HG02943 (cell line): ENCODE measurements around the gene SGMS1.

Experiments
- ATAC-seq: cut with Tn5 transposase; IDR thresholded peaks from one replicate; pipeline ENCODE4 v1.9.1; 2021; ENCODE audit warnings: mild to moderate bottlenecking, low read depth, moderate library complexity; ENCODE audit not compliant: unreplicated experiment

Gene SGMS1

GRCh38 chr10:50636618-50637579 lies 13.1 kb upstream of the SGMS1 start:
- no peak for ATAC-seq

GRCh38 chr10:50635286-50635685 lies 11.5 kb upstream of the SGMS1 start:
- no peak for ATAC-seq

DNA sequence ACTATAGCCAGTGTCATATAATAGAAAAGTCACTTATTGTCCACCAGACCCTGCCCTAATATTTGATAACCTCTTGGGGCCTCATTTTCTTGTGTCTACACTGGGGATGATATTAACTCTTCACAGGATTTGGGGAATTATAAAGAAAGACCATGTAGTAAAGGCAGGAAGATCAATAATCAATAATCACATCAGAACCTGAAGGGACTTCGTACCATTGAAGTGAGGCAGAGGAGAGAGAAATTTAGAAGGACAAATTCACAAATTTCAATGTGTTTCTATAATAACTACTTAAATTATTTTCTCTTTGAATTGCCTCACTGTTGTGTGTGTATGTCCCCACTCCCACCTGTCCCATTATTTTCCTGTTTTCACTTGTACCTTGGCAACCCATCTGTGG lies 10.7 kb upstream of the SGMS1 start:
- ATAC-seq, result no peak

- ATAC-seq, result no peak
Observed at GRCh38 chr10:50631052-50631451, 7.3 kb upstream of the SGMS1 start.

DNA sequence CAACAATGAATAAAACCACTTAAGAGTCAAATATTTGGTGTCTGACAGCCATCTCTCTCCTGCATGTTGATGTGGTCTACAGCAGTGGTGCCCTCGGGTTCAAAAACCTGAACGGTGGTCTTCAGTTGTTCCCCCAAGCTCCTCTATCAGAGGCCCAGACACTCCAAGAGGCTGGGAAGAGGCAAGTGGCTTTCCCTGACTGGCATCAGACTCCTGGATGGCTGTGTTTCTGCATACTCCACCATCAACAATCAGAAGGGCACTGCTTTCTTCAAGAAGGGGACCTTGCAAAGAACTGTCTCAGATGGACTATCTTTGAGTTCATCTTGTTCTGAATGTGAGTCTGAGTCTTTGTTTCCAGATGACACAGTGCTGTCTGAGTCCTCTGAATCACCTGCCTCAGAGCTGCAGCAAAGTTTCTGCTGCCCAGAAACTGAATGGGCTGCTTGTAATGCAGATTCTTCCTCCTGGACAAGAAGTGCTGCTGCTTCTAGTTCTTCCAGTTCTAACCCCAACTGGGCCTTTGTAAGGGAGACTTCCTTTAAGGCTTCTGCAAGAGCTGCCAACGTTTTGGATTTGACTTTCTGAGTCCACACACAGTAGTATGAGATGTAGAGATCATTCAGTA lies 5.9 kb upstream of the SGMS1 start:
- ATAC-seq, result no peak

DNA sequence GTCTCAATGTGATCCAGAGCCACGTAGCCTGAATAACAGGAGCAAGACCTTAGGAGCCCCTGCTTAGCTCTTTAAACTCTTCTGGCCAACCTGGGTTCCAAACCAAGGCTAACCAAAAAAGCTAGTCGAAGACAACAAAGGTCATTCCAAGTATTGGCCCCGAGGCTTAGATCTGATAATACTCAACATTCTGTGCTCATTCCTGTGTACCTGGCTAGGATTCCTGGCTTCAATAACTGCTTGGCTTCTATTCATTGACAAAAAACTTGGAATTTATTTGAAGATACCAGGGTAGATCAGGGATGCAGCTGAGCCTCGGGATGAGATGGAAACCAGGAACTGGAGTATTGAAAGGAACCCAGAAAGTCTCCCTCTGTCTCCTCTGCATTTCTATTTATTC lies 4.1 kb upstream of the SGMS1 start:
- ATAC-seq, result no peak

GRCh38 chr10:50627443-50627842 lies 3.7 kb upstream of the SGMS1 start:
- no peak for ATAC-seq

GRCh38 chr10:50625649-50626132 lies 1.9 kb upstream of the SGMS1 start:
- ATAC-seq, result no peak

DNA sequence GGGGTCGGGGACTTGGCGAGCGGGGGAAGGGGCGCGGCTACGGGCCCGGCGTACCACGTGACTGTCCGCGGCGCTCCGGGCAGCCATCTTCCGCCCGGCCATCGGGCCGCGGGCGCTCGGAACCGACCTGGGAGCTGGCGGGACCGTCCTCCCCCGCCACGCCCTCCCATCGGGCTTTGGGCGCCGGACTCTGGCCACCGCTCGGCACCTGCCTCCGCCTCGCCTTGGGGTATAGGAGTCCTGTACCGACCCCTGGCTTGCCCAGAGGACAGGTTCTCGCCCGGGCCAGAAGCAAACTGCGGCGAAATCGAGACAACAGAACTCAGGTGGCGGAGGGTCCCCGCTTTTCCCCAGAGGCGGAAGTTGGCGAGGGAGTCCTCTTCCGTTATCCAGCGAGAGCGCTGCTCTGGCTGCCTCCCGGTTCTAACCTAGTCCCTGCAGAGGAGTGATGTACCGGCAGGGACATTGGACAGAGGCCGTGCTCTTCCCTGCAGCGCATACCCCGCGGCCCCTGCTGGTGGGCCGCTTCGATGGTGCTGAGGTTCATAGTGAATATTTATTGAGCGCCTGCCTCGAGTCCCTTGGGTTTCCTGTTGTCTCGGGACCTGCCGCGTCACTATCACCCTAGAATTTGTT lies 1.2 kb upstream of the SGMS1 start:
- ATAC-seq, result peak; percentile 44

DNA sequence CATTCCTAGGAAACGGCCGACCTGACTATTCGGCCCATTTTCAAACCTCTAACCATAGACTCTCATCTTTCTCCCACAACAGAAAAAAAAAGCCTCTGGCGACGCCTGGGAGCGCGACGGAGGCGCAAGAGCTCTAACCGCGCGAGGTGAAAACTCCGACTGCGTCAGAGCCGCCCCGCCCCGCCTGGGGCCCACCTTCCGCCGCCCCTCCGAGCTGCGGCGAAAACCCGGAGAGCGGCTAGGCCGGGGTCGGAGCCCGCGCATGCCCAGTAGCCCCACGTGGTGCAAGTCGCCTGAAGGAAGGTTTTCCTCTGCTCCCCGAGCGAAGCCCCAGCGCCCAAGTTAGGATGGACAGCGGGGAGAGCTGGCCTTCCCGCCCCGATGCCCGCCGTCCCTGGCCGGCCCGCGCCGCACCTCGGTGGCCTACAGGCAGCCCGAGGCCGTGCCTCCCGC lies 683 bp upstream of the SGMS1 start:
- peak; percentile 49 for ATAC-seq

- peak; percentile 4 for ATAC-seq
Observed at GRCh38 chr10:50622706-50623662, 772 bp downstream of the SGMS1 start.

DNA sequence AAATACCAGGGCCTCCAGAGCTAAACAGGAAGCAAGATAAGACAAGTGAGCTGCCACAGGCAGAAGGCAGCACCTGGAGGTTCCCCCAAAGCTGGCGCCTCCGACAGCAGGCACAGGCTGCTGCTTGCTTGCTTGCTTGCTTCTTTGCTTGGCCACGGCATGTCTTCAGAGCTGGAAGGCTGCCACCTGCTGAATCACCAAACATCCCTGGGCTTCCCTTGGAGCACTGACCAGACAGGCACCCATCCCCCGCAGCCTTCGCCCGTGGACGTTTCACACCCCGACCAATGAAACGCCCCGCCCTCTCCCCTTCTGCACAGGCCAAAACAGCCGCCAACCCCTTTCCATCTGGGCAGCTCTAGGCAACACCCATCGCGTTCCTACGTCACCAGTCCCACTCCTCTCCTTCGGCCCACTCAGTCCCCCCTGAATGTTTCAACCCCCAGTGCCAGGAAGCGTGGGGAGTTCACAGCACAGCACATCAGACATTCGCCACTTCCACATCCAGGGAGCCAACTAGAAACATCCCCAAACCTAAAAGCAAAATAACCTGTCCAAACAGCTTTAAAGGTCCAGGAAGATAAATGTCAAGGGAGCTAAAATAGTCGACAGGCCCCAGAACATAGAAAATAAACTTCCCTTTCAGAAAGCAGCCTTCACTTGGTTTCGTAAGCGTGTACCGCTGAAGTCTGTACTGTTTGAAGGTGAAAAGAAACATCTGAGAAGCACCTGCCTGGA lies 1.6 kb downstream of the SGMS1 start:
- ATAC-seq, result peak; percentile 25

GRCh38 chr10:50620899-50621298 lies 2.9 kb downstream of the SGMS1 start:
- no peak for ATAC-seq

DNA sequence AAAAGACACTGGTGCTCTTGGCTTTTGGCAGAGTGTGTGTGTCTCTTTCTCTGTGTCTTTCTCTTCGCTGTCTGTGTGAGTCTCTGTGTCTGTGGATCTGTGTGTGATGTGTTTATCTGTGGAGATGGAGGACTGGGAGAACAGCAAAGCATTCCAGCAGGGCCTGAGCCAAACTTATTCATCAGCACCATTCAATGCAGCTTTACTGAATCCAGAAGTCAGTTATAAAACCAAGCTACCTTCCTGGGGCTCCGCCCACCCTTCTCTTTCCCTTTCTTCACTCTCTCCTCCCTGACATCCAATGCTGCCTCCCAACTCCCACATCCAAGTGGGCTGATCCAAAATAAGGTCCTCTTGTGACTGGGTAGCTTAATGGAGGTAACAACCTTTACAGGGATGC lies 3.9 kb downstream of the SGMS1 start:
- no peak for ATAC-seq

GRCh38 chr10:50619166-50619565 lies 4.6 kb downstream of the SGMS1 start:
- no peak for ATAC-seq

DNA sequence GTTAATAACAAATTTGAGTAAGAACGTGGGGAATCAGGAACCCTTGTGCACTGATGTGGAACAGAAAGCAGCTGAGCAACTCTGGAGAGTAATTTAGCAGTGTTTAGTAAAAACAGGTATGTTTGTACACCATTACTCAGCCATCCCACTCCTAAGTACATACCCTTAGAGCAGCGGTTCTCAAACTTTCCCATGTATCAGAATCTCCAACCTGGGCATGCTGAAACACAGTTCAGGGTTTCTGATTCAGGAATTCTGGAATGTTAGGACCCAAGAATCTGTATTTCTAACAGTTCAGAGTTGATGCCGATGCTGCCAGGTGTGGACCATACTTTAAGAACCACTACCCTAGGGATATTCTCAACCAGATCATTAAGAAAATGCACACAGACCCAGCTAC lies 5.1 kb downstream of the SGMS1 start:
- ATAC-seq, result no peak

- no peak for ATAC-seq
Observed at GRCh38 chr10:50615658-50616057, 8.1 kb downstream of the SGMS1 start.

DNA sequence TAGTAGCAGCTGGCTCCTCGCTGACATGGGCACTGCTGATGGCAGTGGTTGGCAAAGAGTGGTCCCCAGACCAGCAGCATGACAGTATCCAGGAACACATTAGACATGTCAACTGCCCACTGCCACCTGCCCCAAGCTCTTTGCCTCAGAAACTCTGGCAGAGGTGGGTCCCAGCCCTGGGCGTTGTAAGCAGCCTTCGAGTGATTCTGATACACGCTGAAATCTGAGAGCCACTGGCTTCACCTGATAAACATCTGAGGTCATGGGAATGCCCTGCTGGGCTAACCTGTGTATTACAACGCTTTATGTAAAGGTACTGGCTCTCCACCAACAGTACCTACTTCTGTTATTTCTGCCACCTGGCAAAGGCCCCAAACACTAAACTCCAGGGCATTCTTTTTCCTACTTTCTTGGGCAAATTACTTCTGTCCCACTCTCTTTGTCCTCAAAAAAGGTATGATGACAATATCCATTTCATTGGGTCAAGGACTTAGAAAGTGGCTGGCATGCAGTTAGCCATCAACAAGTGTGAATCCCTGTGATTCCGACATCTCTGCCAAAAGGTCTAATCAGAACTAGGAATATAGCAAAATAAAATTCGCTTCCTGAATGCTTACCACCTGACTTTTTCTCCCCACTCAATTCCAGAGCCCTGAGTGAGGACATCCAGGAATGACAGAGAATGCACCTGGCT lies 9.2 kb downstream of the SGMS1 start:
- ATAC-seq, result no peak
